ENCODE data around the gene CCK.

- TF ChIP-seq EZH2 (IDR thresholded peaks at IDR 0.05; ENCODE audit: borderline replicate concordance, low read length), result no peak
- TF ChIP-seq, protein P1, sequence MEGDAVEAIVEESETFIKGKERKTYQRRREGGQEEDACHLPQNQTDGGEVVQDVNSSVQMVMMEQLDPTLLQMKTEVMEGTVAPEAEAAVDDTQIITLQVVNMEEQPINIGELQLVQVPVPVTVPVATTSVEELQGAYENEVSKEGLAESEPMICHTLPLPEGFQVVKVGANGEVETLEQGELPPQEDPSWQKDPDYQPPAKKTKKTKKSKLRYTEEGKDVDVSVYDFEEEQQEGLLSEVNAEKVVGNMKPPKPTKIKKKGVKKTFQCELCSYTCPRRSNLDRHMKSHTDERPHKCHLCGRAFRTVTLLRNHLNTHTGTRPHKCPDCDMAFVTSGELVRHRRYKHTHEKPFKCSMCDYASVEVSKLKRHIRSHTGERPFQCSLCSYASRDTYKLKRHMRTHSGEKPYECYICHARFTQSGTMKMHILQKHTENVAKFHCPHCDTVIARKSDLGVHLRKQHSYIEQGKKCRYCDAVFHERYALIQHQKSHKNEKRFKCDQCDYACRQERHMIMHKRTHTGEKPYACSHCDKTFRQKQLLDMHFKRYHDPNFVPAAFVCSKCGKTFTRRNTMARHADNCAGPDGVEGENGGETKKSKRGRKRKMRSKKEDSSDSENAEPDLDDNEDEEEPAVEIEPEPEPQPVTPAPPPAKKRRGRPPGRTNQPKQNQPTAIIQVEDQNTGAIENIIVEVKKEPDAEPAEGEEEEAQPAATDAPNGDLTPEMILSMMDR (conservative IDR thresholded peaks at IDR 0.05 in 1 of 2, IDR thresholded peaks at IDR 0.05 in 1 of 2; ENCODE audit: extremely low read depth in 1 of 2, insufficient read depth in 1 of 2, low read depth in 1 of 2, low read length in 2 of 2), result no peak
Measured at GRCh38 chr3:42225486-42226363, 40.3 kb downstream of the CCK start.
